GM21390 (cell line): ENCODE measurements around the gene SEC14L1.
"Not testable (repeated sequence)": the region's sequence is repeated elsewhere in the genome, so short reads cannot be mapped to it uniquely, and the experiment has no call there.

ENCODE experiments used
- ATAC-seq: cut with Tn5 transposase; IDR thresholded peaks from one replicate; pipeline ENCODE4 v1.9.1; 2021; ENCODE audit not compliant: unreplicated experiment

SEC14L1 gene

GRCh38 chr17:77115947-77116346 is 24.8 kb upstream of the SEC14L1 start:
- no peak for ATAC-seq

GRCh38 chr17:77116371-77116860 is 24.4 kb upstream of the SEC14L1 start:
- no peak for ATAC-seq

- ATAC-seq: no peak
These were observed 23.4 kb upstream of the SEC14L1 start for GRCh38 chr17:77117415-77117814.

GRCh38 chr17:77118251-77118928 is 22.4 kb upstream of the SEC14L1 start:
- ATAC-seq: no peak

DNA sequence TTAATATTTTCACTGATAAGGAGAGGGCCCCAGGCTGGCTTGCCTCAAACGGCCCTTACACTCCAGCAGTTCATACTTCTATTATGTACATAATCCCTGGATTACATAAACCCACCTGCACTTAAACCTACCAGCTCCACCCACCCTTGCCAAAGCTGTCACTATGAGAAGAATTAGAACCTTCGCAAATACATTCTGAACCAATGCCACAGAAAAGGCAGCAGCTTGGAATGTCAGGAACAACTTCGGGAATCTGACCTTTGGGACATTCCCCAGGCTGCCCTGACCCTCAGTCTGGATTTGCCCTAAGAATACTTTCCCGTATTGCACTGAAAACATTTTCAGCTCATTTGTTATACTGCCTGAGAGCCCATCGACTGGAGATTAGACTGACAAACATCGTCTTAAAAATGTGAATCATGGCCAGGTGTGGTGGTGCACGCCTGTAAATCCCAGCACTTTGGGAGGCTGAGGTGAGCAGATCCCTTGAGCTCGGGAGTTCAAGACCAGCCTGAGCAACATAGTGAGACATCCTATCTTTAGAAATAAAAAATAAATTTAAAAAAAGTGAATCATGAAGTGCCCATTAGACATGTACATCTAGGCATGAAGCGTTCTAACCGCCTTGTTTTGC is 21.0 kb upstream of the SEC14L1 start:
- no peak for ATAC-seq

- no peak for ATAC-seq
These were observed 19.9 kb upstream of the SEC14L1 start for GRCh38 chr17:77120868-77121267.

DNA sequence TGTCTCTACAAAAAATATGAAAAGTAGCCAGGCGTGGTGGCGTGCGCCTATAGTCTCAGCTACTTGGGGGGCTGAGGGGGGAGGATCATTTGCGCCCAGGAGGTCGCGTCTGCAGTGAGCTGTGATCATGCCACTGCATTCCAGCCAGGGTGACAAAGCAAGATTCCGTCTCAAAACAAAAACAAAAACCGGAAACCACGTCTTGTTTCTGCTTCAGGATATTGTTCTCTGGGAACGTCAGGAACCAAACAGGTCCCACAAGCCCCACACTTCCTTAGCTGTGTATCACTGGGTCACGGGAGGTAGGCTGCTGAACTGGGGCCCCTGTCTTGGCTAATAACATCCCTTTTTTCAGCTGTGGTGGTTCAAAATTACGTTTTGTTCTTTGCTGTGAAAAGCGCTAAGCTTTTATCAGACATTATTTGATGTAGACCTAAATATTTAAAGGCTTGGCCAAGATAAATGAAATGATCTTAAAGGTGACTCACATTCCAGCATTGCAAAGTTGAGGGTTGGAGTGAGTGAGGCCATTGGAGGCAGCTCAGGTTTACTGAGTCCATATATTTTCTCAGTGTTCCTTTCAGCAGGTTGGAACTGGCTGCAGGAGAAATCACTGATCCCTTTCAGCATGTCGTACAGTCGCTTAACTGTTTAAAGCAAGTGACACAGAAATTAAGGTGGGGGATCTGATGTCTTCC is 16.4 kb upstream of the SEC14L1 start:
- no peak for ATAC-seq

- ATAC-seq: no peak
These were observed 15.3 kb upstream of the SEC14L1 start for GRCh38 chr17:77125432-77125901.

GRCh38 chr17:77126519-77126918 is 14.2 kb upstream of the SEC14L1 start:
- ATAC-seq: no peak

DNA sequence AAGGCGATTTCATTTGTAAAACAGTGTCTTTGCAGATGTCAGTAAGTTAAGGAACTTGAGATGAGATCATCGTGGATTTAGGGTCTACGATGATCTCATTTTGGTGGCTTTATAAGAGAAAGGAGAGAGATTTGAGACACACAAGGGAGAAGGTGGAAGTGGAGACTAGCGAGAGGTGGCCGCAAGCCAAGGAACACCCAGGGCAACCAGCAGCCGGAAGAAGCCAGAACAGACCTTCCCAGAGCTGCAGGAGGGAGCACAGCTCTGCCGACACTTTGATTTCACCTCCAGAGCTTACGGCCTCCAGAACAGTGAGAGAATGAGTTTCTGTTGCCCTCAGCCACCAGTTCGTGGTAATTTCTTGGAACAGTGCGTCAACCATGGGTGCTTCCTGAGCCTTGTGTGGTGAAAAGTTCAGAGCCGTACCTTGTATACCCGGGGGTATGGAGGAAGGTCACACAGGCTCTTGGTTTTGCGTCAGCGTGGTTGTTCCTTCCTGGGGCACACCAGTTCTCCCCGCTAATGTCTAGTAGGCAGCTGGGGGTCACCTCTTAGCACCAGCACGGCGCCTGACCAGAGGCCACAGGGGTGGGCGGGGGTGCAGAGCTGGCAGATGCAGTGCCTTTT is 12.9 kb upstream of the SEC14L1 start:
- ATAC-seq: no peak

GRCh38 chr17:77128896-77129567 is 11.7 kb upstream of the SEC14L1 start:
- ATAC-seq: no peak

DNA sequence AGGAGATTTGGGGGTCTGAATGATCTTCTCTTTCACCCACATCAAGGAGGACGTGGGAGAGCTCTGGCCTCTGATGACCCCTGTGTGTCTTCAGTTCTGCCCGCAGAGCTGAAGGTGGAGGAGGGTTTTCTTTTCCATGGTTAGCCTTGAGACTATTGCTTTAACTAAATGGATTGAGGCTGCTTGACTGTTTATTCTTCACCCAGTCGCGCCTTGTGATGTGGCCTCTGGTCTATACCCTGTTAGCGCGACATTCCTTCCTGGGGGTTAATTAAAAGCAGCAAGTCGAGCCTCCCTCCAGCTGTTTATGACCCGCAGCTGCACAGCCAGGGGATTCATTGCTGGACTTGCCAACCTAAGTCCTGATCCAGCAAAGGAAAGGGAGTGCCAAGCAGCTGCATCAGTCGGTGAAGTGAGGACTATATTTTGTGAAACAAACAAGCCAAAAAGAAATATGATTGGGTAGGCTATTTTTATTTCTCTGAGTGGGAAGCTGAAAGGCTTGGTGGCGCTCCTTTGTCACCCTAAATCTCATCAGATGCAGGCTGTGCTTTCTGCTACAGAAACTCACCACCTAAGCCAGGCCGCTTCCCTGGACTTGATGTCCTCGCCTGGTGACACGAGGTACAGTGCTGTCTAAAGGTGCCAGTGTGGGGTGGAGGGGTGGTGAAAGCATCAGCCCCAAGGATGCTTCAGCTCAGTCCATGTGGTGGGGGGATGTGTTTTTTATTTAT is 11.0 kb upstream of the SEC14L1 start:
- ATAC-seq: no peak

DNA sequence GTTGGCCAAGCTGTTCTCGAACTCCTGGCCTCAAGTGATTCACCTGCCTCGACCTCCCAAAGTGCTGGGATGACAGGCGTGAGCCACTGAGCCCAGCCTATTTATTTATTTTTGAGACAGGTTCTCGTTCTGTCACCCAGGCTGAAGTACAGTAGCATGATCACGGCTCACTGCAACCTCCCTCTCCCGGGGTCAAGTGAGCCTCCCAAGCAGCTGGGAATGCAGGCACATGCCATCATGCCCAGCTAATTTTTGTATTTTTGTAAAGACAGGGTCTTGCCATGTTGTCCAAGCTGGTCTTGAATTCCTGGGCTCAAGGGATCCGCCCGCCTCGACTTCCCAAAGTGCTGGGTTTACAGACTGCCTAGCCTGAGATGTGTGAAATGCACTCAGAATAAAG is 10.2 kb upstream of the SEC14L1 start:
- no peak for ATAC-seq

GRCh38 chr17:77131904-77132303 is 8.9 kb upstream of the SEC14L1 start:
- no peak for ATAC-seq

DNA sequence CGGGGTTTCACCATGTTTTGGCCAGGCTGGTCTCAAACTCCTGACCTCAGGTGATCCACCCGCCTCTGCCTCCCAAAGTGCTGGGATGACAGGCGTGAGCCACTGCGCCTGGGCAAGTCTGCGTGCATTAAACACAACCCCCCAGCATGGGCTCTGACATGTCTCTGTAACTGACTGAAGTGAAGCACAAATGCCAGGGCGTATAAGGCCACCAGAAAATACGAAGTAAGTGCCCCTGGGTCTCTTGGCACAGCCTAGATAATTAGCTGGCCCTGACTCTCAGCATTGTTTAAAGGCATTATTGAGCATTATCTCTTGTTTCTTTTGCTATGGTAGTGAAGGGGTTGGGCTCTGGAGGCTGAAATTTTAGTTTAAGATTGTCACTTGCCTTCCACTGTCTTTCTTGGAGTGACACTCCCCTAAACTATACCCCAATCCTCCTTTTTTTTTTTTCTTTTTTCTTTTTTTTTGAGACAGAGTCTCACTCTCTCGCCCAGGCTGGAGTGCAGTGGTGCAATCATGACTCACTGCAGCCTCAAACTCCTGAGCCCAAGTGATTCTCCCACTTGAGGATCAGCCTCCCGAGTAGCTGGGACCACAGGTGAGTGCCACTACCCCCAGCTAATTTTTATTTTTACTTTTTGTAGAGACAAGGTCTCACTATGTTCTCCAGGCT is 8.2 kb upstream of the SEC14L1 start:
- ATAC-seq: no peak

- no peak for ATAC-seq
These were observed 7.6 kb upstream of the SEC14L1 start for GRCh38 chr17:77133087-77133638.

GRCh38 chr17:77136420-77136767 is 4.4 kb upstream of the SEC14L1 start:
- ATAC-seq: no peak

- no peak for ATAC-seq
These were observed 3.7 kb upstream of the SEC14L1 start for GRCh38 chr17:77137111-77137510.

DNA sequence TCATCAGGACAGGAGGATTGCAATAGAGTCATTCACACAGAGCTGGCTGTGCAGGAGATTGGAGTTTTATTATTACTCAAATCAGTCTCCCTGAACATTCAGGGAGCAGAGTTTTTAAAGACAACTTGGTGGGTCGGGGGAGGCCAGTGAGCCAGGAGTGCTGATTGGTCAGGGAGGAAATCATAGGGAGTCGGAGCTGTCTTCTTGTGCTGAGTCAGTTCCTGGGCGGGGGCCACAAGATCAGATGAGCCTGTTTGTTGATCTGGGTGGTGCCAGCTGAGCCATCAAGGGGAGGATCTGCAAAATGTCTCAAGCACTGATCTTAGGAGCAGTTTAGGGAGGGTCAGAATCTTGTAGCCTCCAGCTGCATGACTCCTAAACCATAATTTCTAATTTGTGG is 2.9 kb upstream of the SEC14L1 start:
- ATAC-seq: not testable (repeated sequence)
